Non-pigmented ciliary epithelial cell (primary cell): ENCODE measurements around the gene IL22RA2.

Experiments
- DNase-seq: peaks from one replicate; pipeline ENCODE4 v3.0.0-alpha.2; 2010; ENCODE audit warnings: low read depth

Gene IL22RA2

DNA sequence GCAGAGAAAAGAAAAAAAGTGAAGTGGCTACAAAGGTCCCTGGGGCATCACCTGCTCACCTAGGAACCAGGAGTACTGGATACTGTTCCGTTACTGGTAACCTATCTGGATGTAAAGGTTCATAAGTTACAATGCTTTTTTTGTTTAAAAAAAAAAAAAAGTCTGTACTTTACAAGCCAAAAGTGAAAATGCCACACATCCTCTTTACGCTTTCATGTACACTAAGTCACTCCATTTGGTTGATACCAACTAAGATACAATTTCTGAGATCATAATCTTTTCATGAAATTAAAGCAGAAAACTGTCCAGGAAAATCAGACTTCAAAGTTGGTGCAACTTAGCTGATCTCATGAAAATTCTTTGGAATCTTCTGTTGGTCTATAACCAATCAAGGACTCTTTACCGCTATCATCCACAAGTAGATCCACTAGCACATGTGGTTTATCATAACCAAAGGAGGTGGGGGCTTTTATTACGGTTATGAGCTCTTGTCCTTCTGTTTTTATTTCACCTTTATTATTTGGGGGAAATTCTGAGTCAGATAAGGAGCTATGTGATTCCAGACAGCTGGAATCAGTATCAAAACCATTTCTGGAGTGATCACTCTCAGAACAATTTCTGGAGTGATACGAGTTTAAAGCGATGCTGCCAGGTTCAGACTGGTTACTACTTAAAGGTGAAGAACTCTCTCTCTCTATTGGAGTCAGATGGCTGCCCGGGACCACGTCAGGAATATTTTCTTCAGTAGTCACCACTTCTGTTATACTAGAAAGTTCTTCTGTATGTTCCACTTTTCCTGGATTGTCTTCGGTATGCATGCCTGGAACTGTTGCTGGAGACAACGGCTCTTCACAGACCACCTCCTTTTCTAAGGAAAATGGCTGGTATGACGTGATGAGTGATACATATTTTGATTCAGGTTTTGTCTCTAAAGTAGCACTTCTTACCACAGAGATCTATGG lies 24.5 kb upstream of the IL22RA2 start:
- no peak for DNase-seq

DNA sequence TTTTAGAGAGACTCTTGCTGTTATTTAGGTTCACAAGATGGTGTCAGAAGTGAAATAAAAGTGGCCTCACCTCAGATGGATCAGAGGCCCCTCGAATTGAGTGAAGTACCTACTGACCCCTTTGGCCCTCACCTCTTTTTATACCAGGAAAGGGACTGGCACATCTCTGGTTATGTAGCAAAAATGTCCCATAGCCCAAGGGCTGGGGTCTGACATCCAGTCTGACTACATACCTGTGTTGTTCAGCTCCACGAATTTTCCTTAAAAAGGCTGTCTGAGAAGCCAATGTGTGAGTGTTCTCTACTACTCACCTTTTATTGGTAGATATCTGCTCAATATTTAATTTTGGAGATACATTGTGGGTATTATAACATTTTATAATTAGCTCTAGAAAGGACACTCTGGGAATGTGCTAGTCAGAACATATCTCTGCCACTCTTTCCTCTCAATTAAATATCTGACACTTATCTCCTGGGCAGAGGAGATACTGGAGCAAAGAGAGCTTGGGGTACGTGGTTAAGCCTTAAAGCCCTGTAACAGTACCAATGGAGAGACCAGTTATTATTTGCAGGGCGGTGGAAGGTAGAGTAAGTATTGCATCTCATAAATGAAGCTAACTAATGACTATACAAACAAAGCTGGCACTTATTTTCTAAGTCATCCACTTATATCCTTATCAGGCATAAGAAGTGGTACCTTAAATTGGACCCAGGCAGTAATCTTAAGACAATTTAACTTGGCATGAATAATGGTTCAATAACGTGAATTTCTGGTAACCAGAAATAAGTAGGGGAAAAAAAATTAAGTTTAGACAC lies 20.0 kb upstream of the IL22RA2 start:
- no peak for DNase-seq

DNA sequence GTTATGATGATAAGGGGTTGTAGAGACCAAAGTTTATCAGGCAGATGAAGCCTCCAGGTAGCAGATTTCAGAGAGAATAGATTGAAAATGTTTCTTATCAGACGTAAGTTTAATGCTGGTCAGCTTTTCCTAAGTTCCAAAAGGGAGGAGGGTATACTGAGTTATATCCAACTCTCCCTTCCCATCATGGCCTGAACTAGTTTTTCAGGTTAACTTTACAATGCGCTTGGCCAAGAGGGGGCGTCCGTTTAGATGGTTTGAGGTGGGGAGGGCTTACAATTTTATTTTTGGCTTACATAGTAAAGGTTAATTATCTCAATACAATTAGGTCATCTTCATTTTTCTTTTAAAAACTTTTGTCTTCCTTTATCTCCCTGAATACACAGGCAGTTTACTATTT lies 19.4 kb upstream of the IL22RA2 start:
- DNase-seq = no peak

DNA sequence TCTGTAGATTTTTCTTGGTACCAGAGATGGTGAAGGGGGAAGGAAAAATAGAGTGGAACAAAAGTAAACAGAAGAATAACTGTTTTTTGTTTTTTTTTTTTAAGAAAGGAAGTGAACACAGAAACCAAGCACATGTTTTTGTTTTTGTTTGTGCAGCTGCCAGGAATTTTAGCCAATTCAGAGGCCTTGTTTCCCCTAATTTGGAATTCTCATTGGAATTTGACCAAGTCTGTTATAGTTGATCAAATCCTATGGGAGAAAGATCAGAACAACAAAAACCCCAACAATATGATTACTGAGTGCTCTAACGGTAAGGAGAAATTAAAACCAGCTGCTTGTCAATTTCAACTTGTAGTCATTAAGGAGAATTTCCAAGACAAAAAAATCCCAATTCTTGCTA lies 18.2 kb upstream of the IL22RA2 start:
- DNase-seq = no peak

DNA sequence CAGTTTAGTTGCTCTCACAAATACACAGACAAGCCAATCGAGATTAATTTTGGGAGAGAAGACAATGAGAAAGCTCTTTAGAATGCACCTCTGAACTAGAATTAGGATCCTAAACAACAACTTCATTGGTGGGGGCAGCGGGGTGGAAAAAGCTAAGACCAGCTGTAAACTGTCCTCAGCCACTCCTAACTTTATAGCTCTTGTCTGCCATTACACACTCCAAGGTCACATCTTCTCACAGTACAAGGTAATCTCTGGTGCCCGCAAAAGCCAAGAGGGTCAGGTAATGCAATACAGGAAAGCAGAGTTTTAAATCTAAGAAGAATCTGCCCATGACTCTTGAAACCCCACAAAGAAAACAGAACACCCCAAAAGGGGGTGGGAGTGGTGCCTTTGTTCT lies 17.8 kb upstream of the IL22RA2 start:
- DNase-seq = no peak

DNA sequence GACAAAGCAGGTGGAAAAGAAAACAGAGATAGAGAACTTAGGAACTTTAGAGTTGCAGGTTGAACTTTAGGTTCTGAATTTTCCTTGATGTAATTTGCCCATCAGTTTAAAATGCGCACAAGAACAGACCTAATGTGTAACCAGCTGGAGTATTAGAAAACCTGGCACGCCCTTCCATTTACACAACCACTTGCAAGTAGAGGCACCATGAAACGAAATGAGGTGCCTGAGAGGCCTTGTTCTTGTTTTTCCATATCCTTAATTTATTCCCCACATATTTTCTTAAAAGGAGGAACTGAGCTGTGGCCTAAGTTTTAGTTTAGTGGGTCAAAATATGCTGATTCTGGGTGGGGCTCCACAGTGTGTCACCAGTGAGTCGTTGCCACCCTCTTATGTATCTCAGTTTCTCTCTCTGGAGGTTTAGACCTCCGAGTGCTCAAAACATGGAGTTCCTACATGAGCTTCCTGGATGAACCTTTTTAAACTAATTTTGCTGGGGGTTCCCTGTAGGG lies 17.2 kb upstream of the IL22RA2 start:
- no peak for DNase-seq

DNA sequence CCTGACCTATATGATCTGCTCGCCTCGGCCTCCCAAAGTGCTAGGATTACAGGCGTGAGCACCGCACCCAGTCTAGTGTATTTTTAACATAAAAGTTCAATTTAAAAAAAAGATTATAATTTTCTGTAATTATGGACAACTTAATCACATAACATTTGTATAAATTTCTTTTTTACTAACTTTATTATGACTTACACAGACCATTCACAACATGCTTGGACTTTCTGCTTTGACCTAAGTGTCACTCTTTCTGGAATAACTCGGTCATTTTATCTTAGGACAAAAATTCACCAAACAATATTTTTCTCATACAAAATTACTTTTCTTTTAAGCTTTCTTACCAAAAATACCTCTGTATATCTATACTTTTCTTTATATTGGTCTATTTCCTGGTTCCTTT lies 15.4 kb upstream of the IL22RA2 start:
- DNase-seq = no peak

DNA sequence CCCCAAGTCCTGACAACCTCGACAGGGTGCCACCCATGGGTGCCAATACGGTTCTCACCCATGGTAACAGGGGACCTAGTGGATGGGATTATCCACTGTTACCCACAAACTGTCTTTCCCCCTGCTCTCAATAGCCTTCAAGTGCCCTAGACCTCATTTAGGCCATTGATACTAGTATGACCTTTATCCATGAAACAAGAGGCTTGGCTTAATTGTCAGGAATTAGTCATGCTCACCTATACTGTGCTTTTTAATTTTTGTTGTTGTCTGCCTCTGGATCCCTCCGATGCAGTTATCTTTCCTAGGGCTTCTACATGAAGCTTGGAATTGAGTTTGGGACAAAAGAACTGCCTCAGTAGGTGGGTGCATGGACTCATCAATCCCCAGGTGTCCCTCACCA lies 11.8 kb upstream of the IL22RA2 start:
- DNase-seq = no peak

DNA sequence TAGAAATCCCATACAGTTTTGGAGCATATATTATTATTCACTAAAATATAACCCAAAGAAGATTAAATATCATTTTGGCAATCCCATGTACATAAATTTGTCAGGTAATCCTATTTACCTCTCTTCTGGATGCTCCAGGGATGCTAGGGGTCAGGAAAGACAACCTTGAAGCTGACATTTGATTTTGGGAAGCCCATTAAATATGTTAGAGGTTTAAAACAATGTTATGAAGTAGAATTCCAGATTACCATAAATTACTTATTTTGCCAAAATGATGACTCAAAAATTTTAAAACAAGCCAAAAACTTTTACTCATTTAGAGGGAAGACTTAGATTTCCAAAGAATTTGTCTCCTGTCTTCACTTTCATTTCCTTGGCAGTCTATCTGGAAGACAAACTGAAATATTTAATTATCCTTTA lies 9.2 kb upstream of the IL22RA2 start:
- DNase-seq = no peak

DNA sequence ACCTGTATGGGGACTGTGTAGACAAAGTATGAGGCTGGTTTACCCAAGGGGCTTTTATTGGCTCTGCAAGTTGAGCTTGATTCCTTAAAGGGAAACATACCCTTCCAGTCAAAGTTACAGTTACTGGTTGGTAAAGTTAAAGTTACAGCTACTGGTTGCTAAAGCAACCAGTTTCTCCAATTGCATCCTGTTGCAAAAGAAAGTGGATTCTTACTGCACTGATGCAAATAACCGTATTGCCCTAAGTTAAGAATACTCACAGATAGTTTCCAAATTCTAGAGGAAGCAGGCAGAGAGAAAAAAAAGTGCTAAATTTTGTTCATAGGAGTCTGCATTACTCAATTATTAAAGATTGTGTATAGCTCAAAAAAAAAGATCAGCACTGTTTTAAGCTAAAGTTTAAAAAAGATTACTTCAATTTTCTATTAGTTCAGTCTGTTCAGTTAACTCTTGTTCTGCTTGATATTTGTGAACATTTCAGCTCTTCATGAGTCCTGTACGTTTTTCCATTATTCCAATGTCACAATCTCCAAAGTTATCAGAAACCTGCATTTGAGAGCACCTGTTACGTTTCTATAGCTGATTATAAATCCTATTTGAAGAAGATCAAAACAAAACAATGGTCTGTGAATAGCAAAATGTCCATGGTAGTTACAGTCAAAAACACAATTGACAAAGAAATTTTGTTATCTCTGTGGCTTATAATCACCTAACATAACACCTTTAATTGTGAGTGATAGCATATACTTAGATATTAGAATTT lies 8.6 kb upstream of the IL22RA2 start:
- no peak for DNase-seq

DNA sequence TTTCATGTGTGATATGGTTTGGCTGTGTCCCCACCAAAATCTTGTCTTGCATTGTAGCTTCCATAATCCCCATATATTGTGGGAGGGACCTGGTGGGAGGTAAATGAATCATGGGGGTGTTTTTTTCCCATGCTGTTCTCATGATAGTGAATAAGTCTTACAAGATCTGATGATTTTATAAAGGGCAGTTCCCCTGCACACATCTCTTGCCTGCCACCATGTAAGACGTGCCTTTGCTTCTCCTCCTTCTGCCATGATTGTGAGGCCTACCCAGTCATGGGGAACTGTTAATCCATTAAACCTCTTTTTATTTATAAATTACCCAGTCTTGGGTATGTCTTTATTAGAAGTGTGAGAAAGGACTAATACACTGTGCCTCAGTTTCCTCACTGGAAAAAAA lies 4.2 kb upstream of the IL22RA2 start:
- no peak for DNase-seq

DNA sequence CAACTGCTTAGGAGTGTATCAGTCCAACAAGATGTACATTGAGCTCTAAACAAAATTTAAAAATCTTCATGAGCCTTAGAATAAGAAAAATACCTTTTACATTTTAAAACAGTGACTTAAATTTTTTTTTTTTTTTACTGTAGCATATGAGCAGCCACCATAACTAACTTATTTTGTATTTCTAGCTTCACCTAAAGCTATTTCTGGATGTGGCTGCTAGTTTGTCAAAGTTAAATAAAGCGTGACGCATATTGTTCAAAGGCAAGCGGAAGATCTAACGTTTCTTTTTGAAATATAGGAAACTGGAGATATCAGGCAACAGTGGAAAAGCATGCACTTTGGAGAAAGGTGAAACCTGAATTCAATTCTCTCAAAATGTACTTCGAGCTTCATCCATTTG lies 3.3 kb upstream of the IL22RA2 start:
- no peak for DNase-seq

DNA sequence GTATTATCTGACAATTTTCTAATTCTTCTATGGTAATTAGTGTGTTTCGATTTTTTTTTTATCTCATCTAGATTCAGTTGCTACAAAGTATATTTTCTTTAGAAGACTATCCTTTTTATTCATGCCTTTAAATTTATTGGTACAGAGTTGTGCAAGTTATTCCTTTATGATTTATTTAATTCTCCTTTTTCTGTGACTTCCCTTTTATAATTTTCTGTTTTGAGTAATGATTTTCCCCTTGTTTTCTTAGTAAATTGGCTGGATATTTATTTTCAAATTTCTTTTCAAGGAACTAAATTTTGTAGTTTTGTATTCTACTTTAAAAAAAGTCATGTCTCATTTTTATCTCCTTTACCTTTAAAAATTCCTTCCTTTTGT lies 2.4 kb upstream of the IL22RA2 start:
- DNase-seq = no peak

DNA sequence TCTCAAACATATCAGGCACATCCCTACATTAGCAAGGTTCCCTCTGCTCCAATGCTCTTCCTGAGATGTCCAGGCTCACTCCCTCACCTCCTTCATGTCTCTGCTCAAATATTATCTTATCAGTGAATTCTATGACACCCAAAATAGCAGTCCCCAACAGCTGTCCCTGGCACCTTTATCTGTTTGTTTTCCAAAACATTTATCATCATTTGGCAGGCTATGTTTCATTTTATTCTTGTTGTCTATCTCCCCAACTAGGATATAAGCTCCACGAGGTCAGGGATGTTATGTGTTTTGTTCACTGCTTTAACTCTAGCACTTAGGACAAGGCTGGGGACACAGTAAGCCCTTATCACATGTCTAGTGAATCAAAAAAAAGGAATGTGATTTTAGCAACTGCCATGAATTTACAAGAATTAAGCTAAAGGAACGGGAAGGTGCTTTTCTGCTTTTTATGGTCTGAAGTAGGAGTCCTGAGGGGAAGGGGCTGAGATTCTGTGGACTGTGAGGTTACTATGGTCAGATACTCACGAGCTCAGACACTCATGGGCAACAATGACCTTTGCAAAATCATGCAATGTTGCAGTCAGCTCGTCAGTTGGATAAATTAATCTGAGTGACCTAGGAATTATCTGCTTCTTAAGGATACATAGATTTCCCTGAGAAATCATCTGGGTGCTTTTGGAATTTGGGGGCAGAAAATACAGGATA lies 1.9 kb upstream of the IL22RA2 start:
- no peak for DNase-seq

DNA sequence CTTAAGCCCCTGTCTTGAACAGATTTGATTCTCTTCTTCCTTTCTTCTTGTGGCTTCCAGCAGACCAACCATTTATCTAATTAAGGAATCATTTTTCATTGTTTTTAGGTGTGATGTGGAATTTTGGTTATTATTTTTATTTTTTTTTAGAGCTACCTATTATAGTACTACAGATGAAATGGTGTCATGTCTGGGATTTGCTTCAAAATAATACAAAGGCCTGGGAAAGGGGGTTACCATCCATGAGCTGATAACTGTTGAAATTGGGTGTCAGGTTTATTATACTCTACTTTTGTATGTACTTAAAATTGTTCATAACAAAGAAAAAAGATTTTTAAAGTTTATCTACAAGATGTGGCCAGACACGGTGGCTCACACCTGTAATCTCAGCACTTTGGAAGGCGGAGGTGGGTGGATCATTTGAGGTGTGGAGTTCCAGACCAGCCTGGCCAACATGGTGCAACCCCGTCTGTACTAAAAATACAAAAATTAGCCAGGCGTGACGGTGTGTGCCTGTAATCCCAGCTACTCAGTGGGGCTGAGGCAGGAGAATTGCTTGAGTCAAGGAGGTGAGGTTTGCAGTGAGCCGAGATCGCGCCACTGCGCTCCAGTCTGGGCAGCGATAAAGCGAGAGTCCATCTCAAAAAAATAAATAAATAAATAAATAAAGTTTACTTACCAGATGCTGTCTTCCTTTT lies 561 bp downstream of the IL22RA2 start:
- no peak for DNase-seq

DNA sequence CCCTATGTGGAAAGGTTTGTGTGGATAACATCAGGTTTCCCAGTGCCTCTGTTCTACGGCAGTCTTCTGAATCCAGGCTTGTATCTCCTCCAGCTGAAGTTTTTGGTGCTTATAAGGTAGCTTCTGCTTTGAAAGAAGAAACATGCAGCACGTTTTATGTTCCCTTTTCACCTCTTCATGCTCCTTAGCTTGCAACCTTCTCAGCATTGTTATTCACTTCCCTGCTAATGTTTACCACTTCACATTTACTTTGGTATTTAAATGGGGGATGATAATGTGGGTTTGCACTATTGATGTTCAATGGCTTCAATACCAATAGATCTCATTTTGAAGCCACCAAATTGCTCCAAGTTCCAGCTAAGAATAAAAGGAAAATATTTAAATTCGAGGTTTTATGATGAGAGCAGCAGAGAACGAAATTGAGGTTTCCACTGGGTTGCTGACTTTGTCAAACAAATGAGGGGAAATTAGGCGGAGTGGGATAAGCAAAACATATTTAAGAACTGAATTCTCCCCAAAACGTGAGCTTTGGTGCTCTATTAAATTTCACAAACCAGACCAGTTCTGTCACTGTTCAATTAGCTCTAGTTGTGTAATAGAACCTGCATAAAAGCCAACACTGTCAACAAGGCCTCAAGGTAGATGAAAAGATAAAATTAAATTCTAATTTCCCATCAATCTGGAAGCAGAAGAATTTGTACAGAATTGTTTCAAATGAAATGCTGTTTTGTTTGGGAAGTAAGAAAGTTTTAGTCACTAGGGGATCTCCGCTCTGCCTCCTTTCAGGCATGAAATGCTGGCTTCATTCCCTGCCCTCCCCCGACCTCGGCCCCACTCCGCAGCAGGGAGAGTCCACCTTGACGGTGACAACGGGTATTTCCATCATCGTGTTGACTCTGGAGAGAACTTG lies 1.4 kb downstream of the IL22RA2 start:
- DNase-seq = no peak

DNA sequence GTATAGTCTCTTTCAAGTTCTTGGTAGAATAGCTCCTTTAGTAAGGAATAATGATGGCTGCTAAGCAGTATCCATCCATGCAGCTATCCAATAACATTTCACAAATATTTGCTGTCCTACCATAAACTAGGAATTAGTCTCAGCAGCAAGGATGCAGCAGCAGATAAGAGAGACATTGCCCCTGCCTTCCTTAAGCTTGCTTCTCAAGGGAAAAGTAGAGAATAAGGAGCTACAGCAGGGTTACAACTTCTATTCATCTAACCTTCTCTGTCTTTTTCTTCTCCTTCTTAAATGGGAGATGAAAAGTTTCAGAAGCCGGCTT lies 2.4 kb downstream of the IL22RA2 start:
- DNase-seq = no peak

DNA sequence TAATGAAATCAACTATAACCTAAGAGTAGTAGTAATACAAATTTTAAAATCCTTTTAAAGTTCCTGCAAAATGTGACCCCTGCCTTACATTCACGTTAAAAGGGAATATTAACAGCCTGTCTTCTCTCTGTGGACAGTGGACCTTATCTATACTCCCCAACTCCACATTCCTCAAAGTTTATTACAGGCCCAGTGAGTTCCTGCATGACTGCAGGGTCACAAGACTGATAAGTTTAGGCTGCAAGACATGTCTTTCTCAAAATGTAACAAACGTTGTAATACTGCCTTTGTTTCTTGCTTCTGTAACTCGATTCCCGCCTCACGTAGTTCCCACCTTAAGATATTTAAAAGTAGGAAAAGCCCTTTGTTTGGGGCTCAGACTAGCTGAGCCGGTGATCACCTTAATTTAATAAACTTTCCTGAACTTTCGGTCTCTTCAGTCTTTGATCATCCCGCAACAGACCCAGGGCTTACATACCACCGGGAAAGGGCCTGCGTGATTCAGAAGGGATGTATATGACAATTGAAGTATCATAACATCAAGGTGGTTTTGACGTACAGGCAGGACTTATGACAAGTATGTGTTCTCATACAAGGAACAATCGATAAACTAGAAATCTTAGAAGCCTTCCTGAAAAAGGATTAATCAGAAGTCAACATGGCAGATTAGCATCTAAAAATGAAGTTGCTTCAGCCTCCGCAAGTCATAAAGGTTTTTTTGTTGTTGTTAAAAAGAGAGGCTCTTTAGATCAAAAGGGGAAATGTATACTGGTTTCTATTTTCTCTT lies 3.0 kb downstream of the IL22RA2 start:
- no peak for DNase-seq

DNA sequence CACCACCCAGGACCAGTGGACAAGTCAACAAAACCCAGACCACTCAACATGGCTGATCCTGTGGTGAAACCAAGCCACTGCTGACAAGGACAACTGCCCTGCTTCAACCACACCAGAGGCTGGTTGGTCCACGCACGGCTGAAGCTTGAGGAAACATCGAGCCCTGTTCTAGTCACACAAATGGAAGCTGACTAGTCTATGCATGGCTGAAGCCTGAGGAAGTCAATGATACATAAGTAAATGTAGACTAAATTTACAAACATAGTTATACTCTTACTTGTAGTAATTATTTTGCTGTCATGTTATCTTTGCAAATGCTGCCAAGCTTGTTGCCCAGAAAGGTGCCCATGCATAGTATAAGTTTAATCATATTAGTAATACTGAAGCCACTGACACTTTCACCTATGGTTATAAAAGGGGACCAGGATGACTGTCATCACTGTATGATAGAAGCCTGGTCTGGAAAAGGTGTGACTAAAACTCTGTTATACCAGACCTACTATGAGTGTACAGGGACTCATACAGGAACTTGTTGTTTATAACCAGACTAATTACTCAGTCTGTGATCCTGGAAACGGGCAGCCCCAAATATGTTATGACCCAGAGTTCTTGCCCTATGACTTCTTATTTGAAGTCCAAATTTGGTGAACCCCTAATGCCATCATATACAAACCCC lies 5.6 kb downstream of the IL22RA2 start:
- DNase-seq = no peak
